ENCODE data around the gene PNLIPRP3.

Gene PNLIPRP3

DNA sequence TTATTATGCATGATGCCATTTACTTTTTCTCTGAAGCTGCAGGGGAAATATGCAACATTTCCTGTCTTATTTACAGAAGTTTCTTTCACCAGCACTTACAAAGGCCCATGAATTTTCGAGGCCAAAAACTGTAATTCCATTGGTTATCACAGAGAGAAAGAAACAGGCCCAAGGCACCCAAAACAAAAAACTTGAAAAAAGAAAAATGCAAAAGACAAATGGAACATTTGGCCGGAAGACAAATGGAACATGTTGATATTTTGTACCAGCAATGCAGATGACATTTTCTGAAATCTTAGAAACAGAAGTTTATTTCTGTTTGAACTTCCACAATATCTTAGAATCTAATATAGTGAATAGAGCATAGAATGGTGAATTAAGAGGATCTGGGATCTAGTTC, 61.8 kb downstream of the PNLIPRP3 start:
- Histone ChIP-seq H3K4me1 (ENCODE audit: control insufficient read depth, insufficient read depth, low read length) (no peaks in the 10 kb centered on the region), H3K27ac (ENCODE audit: extremely low read depth, low read depth, low read length) (no peak overlapping the region), H3K4me3 (ENCODE audit: low read depth, low read length) (no peak overlapping the region), H3K9me3 (ENCODE audit: control insufficient read depth, insufficient read depth, low read depth, low read length) (no peaks in the 10 kb centered on the region), H3K36me3 (ENCODE audit: control insufficient read depth in 2 of 2, insufficient read depth in 1 of 2, low read length in 2 of 2) (no peaks in the 10 kb centered on the region)
- TF ChIP-seq, protein P1, sequence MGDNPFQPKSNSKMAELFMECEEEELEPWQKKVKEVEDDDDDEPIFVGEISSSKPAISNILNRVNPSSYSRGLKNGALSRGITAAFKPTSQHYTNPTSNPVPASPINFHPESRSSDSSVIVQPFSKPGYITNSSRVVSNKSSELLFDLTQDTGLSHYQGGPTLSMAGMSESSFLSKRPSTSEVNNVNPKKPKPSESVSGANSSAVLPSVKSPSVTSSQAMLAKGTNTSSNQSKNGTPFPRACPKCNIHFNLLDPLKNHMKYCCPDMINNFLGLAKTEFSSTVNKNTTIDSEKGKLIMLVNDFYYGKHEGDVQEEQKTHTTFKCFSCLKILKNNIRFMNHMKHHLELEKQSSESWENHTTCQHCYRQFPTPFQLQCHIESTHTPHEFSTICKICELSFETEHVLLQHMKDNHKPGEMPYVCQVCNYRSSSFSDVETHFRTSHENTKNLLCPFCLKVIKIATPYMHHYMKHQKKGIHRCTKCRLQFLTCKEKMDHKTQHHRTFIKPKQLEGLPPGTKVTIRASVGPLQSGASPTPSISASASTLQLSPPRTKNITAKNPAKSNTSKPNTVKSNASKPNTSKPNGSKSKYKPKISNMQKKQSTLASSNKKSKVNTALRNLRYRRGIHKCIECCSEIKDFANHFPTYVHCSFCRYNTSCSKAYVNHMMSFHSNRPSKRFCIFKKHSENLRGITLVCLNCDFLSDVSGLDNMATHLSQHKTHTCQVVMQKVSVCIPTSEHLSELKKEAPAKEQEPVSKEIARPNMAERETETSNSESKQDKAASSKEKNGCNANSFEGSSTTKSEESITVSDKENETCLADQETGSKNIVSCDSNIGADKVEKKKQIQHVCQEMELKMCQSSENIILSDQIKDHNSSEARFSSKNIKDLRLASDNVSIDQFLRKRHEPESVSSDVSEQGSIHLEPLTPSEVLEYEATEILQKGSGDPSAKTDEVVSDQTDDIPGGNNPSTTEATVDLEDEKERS (tag by site-specific recombination; IDR thresholded peaks at IDR 0.05) = no peak
- TF ChIP-seq HOXA7 (CRISPR knock-in tag; IDR thresholded peaks at IDR 0.05; ENCODE audit: borderline replicate concordance) (no peak), GFI1B (tag by site-specific recombination; IDR thresholded peaks at IDR 0.05) (no peak), RBAK (tag by site-specific recombination; IDR thresholded peaks at IDR 0.05) (no peak), ZBTB20 (tag by site-specific recombination; IDR thresholded peaks at IDR 0.05) (no peak), ZNF558 (tag by site-specific recombination; IDR thresholded peaks at IDR 0.05) (no peak), ZSCAN30 (tag by site-specific recombination; IDR thresholded peaks at IDR 0.05) (no peak), ZBTB8A (tag by site-specific recombination; IDR thresholded peaks at IDR 0.05) (no peak), ZNF10 (tag by site-specific recombination; IDR thresholded peaks at IDR 0.05) (no peak)
- TF ChIP-seq, protein P2, sequence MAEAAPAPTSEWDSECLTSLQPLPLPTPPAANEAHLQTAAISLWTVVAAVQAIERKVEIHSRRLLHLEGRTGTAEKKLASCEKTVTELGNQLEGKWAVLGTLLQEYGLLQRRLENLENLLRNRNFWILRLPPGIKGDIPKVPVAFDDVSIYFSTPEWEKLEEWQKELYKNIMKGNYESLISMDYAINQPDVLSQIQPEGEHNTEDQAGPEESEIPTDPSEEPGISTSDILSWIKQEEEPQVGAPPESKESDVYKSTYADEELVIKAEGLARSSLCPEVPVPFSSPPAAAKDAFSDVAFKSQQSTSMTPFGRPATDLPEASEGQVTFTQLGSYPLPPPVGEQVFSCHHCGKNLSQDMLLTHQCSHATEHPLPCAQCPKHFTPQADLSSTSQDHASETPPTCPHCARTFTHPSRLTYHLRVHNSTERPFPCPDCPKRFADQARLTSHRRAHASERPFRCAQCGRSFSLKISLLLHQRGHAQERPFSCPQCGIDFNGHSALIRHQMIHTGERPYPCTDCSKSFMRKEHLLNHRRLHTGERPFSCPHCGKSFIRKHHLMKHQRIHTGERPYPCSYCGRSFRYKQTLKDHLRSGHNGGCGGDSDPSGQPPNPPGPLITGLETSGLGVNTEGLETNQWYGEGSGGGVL (tag by site-specific recombination; IDR thresholded peaks at IDR 0.05) = no peak
- CTCF ChIA-PET = interaction anchor here (0.6 to 3.4 kb wide), 14 partner anchors 13 to 1136 kb away, joined by 3 to 19 read pairs (median 4); no protein-coding TSS in a partner anchor
- POLR2A ChIA-PET = no interaction called here

DNA sequence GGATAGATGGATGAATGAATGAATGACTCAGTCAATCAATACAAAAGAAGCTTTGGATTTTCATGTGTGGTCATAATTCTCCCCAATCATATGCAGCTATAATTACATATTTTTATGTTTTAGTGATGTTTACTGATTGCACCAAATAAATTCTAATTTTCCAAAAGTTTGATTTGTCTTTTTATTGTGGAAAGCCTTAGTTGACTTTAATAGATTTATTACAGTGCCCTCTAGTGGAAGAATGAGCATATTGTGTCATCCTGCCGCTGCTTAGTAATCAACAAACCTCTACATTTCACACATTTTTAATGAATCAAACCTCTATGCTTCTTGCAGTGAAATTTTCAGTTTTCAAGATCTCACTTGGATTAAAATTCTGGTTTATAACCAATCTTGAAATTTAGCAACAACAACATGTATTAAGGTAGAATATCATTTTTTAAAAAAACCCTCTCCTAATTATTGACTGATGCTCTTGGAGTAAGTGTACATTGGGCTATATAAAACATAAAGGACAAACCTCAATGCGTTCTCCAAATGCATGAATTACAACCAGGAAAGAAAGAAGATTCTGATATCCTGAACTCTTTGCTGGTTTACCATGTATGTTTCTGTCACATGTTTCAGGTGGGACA, 62.5 kb downstream of the PNLIPRP3 start:
- ChIA-PET POLR2A (no interaction called here), CTCF (interaction anchor here (0.6 to 3.4 kb wide), 17 partner anchors 13 to 1137 kb away, joined by 3 to 19 read pairs (median 4); no protein-coding TSS in a partner anchor)
- H3K9me3 ChIP-seq (ENCODE audit: control insufficient read depth, insufficient read depth, low read depth, low read length) = no peaks in the 10 kb centered on the region
- H3K36me3 ChIP-seq (ENCODE audit: control insufficient read depth in 2 of 2, insufficient read depth in 1 of 2, low read length in 2 of 2) = no peaks in the 10 kb centered on the region
- no peaks in the 10 kb centered on the region for H3K4me1 ChIP-seq (ENCODE audit: control insufficient read depth, insufficient read depth, low read length)
- H3K4me3 ChIP-seq (ENCODE audit: low read depth, low read length) = no peak overlapping the region
- H3K27ac ChIP-seq (ENCODE audit: extremely low read depth, low read depth, low read length) = no peak overlapping the region
- peak; percentile 68; the same call in 1 of the 2 replicates for TF ChIP-seq ZNF660 (tag by site-specific recombination; IDR thresholded peaks at IDR 0.05)
- peak; percentile 60 for TF ChIP-seq ZNF654 (tag by site-specific recombination; IDR thresholded peaks at IDR 0.05; ENCODE audit: low read depth)
- TF ChIP-seq ZNF530 (tag by site-specific recombination; IDR thresholded peaks at IDR 0.05; ENCODE audit: low read depth) = no peak
- TF ChIP-seq ZNF23 (tag by site-specific recombination; IDR thresholded peaks at IDR 0.05; ENCODE audit: borderline replicate concordance) = no peak
- TF ChIP-seq, protein P1 (tag by site-specific recombination; IDR thresholded peaks at IDR 0.05) = no peak
- TF ChIP-seq ZNF184 (tag by site-specific recombination; IDR thresholded peaks at IDR 0.05) = no peak
